Erythroblast (primary cell): ENCODE data around the gene LHX6.

Experiments
- DNase-seq, 2 experiments: peaks; one replicate each; lab custom pipeline; 2025; lab: John Stamatoyannopoulos, UW
- GATA1 ChIP-seq: IDR thresholded peaks from 2 replicates; pipeline ENCODE4 v1.6.1; 2011; ENCODE audit warnings: low read depth, mild to moderate bottlenecking, control low read depth, low read length, moderate library complexity
- POLR2A ChIP-seq: IDR thresholded peaks from 2 replicates; pipeline ENCODE4 v1.6.1; 2011; ENCODE audit warnings: mild to moderate bottlenecking, low read length

LHX6 gene

DNA sequence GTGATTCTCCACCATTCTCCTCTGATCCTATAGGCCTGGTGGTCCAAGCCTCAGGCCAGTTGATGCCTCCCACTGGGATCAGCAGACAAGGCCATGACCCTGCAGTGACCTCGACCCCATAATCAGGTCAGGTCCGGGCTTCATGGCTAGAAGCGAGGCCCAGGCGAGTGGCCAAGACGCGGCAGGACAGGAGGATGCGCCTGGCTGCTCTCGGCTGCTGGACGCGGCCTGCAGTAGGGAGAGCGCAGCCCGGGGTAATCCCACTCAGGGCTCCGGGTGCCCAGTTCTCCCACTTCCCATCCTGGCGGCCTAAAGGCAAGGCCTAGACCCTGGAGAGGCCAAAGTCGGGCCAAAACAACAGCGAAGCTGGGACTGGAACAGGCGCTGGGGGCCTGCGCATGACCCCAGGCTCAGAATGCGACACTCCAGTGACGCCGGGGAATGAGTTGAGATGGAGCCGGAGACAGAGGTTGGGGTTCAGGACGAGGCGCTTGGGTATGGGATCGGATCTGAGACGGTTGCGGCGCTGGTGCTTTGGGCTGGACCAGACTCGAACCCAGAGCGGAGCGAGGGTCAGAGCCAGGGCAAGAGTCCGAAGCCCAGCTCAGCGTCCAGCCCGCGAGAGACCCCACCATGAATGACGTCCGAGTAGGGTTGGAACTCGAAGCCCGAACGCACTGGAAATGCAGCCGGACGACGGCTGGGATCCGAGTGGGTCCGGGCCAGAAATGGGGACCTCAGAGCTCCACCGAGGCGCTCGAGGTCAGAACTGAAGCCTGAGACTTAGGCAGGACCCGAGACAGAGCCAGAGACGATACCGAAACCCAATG, 3.2 kb downstream of the LHX6 start:
- DNase-seq, result no peak
- TF ChIP-seq GATA1, result no peak
- no peak for TF ChIP-seq POLR2A

DNA sequence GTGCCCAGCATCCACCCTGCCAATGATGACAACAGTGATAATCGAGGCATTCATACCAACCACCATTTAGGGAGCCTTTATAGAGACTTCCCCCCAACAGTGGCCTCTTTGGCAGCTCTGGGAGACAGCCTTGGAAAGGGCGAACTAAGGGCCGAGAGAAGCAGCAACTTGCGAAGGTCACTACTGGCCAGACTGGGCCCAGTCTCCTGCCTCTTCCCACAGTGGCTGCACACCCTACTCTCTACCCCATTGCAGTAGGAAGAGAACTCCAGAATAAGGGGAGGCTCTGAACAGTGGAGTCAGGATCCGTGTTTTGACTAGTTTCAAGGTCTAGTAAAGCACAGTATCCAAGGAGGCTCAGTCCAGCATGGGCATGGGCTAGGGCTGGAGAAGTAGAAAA, 5.3 kb downstream of the LHX6 start:
- DNase-seq, result no peak
- TF ChIP-seq POLR2A (no peak), GATA1 (no peak)

DNA sequence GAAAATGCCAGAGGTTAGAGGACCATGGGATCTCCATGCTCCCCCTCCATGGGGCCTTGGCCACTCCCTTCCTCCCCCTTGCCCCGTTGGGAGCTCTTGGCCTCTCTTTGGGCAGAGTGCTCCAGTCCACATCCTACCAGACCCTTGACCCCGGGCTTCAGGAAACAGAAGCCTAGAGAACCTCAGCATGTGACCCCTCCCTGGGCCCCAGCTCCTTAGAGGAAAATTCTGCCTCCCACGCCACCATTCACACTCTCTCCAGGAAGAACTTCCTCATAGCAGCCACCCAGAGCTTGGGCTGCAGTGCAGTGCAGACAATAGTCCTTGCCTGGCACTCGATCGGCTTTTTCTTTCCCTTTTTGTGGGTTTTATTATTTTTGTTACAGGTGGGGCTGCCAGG, 6.0 kb downstream of the LHX6 start:
- DNase-seq, result no peak
- TF ChIP-seq GATA1, result no peak
- no peak for TF ChIP-seq POLR2A

DNA sequence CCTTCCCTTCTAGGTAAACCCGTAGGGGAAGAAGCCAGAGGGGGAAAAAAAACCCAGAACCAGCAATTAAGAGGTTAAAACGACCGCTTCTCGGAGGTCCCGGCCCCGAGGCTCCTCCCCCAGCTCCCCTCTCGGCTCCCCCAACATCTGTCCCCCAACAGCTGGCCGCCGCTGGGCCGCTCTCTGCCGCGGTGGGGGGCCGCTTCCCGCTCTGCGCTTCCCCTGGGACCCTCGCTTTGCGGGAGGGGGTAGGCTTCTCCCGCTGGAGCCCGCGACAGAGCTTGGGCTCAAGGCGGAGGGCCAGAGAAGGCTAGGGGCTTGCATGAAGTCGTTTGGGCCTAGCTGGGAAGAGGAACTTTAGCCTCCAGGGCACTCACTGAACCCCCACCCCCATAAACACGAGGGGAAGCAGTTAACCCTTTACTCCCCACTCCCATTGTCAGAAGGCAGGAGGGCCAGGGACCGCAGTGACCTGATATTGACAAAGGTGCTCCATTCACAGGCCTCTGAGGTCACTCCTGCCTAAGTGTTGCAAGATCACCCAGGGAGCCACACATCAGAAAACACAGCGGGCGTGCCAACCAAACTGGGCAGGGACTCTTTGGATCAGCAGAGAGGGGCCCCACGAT, 7.5 kb downstream of the LHX6 start:
- peak in 1 of 2 experiments; percentile 27 for DNase-seq
- TF ChIP-seq GATA1 (no peak), POLR2A (no peak)

DNA sequence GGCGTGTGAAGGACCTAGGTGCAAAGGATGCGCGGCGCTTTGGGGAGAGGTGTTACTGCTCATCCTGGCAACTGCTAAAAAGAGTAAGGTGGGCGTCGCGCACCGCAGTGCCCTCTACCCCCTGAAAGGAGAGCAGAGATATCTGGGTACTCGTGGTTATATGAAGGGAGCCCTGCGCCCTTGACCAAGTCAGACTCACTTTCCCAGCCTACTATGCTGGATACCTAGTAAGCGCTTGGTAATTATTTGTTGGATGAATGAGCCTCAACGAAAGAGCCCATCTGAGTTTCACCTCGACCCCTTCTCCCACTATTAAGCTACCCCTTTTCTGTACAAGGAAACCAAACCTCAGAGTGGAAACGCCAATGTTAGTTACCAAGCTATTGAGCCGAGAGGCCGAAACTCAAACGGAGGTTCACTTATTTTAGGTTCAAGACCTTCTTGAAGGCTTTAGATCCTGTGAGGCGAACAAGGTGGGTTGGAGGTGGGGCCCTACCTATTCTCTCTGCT, 8.0 kb downstream of the LHX6 start:
- DNase-seq, result no peak
- no peak for TF ChIP-seq GATA1
- no peak for TF ChIP-seq POLR2A

DNA sequence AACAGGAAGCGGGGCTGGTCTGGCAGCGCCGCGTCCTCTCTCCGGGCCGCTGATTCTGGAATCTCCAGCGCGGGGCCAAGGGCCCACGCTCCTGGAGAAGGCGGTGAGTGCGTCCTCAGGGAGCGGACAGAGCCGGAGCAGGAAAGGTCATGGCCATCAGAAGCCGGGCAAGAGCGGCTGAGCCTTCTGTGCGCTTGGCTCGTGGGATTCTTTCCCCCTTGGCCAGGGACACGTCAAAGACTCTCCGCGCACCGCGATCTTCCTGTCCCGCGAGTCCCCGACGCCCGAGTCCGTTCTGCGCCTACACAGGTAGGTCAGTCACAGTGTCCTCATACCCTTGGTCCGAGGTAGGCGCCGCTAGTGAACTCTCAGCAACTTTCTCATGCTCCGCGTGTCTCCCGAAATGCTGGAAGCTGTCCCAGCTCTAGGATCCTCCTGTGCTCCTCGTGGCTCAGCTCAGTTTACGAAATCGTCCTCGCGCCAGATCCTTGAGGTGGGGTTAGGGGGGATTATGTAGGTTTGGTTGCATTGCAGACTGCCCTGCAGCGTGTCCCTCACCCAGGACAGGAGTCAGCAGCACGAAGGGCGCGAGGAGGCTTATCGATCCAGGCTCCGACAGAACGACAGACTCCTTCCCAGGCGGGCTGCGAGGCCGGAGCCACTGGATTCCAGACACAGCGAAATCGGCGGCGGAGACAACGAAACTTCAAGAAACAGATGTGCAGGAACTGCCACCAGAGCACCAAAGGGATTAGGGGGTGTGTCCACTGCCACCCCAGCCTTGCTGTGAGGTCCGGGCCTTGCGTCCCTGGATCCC, 8.7 kb downstream of the LHX6 start:
- peak in 1 of 2 experiments; percentile 32 for DNase-seq

DNA sequence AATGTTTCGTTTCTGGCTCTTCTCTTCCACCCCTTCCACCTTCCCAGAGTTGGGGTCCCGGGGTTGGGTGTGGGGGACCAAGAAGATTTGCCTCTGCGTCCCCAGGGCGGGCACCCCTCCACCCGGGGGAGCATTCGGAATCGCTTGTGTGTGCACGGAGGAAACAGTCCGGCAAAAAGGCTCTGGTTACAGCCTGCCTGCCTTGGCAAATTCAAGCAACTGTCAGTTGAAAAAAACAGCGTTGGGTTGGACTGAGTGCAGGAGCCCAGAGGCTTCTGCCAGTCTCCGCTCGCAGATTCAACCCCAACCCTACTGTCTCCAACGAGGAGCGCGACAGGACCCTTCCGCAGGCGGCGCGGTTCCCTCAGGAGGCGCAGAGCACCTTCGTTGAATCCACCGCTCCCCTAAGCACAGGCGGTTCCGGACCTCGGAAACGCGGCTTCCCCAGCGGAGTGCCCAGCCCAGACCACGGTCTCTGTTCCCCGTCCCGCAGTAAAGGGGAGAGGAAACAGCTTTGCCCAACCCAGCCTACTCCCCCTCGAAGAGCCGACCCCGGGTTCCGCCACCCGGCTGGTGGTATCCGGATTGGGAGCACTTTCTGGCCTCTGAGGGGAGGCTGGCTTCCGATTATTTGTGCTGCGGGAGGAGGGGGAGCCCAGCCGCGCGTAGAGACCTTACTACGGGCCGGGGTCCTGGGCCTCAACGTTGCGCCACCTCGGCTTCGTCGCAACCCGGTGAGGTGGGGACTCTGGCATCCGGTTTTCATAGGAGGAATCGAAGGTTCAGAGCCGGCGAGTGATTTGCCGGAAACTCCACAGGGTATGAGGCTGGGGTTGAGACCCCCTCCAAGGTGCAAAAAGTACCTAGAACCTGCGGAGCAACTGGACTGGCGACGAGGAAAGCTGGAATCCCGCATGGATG, 9.6 kb downstream of the LHX6 start:
- no peak for TF ChIP-seq GATA1
- no peak for TF ChIP-seq POLR2A
- no peak for DNase-seq

More for the DNA sequence above, 8.7 kb downstream of the LHX6 start:
- TF ChIP-seq POLR2A, result no peak

DNA sequence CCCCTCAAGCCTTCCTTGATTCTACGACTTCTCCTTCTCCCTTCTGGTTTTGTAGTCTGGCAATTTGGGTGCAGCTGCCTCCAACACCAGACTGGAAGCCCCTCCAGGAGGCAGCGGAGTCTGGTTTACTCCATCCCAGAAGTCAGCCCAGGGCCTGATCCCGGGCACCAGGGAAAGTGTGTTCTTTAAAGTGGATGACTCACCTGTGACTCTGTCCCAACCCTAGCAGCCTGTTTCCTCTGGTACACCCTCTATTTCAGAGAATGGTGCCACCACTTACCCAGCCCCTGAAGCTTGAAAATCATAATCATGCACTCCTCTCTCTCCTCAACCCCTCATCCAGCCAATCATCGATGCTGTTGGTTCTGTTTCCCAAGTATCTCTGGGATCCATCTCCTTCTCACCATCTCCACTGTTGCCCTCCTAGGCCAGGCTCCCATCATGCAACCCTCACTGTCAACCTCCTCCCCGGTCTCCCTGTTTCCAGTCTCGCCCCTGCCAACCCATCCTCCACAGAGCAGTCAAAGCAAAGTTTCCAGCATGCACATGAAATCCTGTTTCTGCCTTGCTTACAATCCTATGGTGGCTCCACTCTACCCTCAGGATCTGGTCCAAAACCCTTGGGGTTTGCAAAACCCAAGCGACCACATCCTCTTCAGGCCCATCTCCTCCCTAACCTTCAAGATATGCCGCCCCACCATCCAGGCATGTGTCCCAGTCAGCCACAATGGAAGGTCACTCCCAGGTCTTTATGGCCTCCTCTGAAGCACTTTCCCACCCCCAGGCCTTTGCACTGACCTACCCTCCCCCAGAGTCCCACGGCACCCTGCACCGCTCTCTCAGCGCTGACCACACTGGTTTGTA, 10.5 kb downstream of the LHX6 start:
- TF ChIP-seq POLR2A (no peak), GATA1 (no peak)
- no peak for DNase-seq

DNA sequence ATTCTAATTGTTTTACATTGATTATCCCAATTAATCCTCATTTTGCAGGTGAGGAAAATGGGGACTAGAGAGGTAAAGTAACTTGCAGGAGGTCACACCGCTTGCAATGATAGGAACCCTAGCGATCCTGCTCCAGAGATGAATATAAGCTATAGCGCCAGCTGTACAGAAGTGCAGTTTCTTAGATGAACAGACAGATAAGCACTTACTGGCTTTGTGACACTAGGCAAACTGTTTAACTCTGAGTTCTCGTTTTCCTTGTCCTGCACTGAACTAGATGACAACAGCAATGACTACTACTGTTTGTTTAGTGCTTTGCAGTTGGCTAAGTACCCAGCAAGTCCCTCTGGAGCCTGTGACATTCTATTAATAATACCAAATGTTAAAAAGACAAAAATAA, 11.1 kb downstream of the LHX6 start:
- DNase-seq, result peak in 1 of 2 experiments; percentile 13
- TF ChIP-seq GATA1, result no peak
- TF ChIP-seq POLR2A, result no peak

DNA sequence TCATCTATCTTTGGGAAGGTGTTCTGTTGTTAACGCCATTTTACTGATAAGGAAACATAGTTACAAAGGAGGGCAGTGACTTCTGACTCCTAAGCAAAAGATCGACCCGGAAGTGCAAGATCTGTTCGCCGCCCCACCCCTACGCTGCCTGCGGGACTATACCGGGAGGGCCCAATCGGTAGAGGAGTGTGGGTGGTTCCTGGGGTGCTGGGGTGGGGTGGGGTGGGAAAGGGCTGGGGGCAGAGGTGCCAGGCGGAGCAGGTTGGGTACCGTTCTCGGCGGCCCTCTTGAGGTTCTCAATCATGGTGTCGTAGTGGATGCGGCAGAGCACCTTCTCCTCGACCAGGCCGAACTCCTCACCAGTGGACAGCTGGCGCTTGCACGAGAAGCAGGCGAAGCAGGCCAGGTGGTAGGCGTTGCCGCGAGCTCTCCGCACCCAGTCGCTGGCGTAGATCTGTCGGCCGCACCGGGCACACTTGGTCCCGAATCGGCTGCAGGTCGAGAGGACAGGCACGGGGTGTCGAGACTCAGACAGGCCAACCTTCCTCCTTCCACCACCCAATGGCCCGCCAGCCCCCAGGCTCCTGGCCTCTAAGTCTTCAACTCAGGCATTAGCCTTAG, 11.8 kb downstream of the LHX6 start:
- no peak for TF ChIP-seq POLR2A
- TF ChIP-seq GATA1, result no peak
- DNase-seq, result no peak

DNA sequence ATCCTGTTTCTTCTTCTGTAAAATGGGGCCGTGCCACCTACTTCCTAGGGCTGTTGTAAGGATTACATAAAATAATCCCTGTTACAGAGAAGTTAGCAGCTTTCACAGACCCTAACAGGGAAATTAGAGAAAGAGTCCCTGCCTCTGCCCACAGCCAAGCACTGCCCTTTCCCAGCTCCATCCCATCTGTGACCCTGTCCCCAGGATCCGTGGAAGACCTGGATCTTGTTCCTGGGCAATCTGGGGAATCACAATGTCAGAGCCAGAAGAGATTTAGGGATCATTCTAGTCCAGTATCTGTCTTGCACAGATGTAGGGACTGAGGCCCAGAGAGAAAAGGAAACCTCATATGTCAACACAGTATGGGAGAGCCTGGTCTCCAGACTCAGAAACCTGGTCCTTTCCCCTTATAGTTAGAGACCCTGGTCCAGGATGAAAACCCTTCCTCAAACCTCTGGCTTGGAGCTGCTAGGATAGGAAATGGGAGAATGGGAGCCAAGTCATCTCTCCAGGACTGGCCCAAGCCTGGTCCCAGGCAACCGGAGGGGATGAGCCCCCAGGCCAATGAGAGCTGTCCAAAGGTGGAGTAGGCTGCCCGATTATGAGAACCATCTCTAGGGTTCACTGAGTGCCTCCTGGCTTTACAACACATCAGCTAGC, 12.5 kb downstream of the LHX6 start:
- no peak for DNase-seq
- TF ChIP-seq POLR2A (no peak), GATA1 (no peak)

DNA sequence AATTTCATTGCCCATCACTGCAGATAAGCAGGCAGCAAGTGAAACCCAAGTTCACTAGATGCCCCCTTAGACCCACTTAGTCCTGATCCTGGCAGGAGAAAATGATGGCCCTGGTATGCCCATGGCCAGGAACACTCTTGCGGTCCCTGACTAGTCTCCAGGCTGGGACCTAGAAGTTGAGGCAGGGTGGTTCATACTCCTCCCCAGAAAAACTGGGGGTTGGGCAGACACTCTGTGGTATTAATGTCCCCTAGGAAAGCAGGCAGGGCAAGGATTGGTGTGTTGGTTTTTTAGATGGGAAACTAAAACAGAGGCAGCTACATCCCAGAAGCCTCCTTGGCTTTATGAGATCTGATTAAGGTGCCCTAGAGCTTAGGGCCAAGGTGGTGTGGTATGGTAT, 13.1 kb downstream of the LHX6 start:
- TF ChIP-seq POLR2A (no peak), GATA1 (no peak)

DNA sequence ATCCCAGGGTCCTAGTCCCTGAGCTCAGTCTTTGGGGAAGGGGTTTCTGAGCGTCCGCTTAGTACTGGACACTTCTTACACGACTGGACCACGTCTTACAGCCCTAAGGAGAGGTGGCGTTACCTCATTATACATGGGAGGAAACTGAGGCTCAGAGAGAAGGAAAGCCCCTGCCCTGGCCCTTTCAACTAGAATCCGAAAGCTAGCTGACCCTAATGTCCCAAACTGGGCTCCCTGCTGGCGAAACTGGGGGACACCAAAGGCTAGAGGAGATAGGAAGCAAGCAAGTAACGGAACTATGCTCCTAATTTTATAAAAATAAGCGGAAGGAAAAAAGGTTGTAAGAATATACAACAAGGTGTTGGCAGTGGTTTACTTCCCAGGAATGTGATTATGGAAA, 14.2 kb downstream of the LHX6 start:
- TF ChIP-seq GATA1 (no peak), POLR2A (no peak)
- no peak for DNase-seq

More for the DNA sequence above, 13.1 kb downstream of the LHX6 start:
- no peak for DNase-seq
